ENCODE data around the gene RASEF. TPM values are rescaled to one million over a fixed set of nuclear protein-coding genes. Genes with fewer than 3 reads are reported as not detected.

Gene RASEF
- total RNA-seq, 4 donors from 2014 or later, result 9.9 to 73.6 (median 29.4) TPM

GRCh38 chr9:83030391-83031107 is 32.4 kb downstream of the RASEF start:
- no peak overlapping the region for H3K4me3 ChIP-seq
- DNase-seq, result no peak
- H3K27me3 ChIP-seq, result no peaks in the 10 kb centered on the region
- no peak overlapping the region for H3K27ac ChIP-seq
- H3K4me1 ChIP-seq, result peaks cover 0 to 5% (median 0%) of the 10 kb centered on the region in 4 donors
- H3K36me3 ChIP-seq, result no peaks in the 10 kb centered on the region
- H3K9me3 ChIP-seq, result no peaks in the 10 kb centered on the region
- TF ChIP-seq POLR2A (IDR thresholded peaks at IDR 0.05), result no peak
- TF ChIP-seq CTCF (IDR thresholded peaks at IDR 0.05), result no peak

GRCh38 chr9:83029531-83030137 is 33.3 kb downstream of the RASEF start:
- Histone ChIP-seq H3K27me3 (no peaks in the 10 kb centered on the region), H3K36me3 (no peaks in the 10 kb centered on the region), H3K4me1 (peaks cover 0 to 5% (median 0%) of the 10 kb centered on the region in 4 donors), H3K4me3 (no peak overlapping the region), H3K9me3 (no peaks in the 10 kb centered on the region), H3K27ac (no peak overlapping the region)
- no peak for DNase-seq
- TF ChIP-seq CTCF (IDR thresholded peaks at IDR 0.05) (no peak), POLR2A (IDR thresholded peaks at IDR 0.05) (no peak)

GRCh38 chr9:83027153-83027891 is 35.6 kb downstream of the RASEF start:
- Histone ChIP-seq H3K9me3 (no peaks in the 10 kb centered on the region), H3K27me3 (no peaks in the 10 kb centered on the region), H3K4me1 (peaks cover 0 to 5% (median 0%) of the 10 kb centered on the region in 4 donors), H3K4me3 (no peak overlapping the region), H3K27ac (no peak overlapping the region), H3K36me3 (no peaks in the 10 kb centered on the region)
- no peak for DNase-seq
- TF ChIP-seq CTCF (IDR thresholded peaks at IDR 0.05), result no peak
- TF ChIP-seq POLR2A (IDR thresholded peaks at IDR 0.05), result no peak

GRCh38 chr9:83024506-83025125 is 38.3 kb downstream of the RASEF start:
- TF ChIP-seq POLR2A (IDR thresholded peaks at IDR 0.05) (no peak), CTCF (IDR thresholded peaks at IDR 0.05) (no peak)
- peaks cover 0 to 5% (median 0%) of the 10 kb centered on the region in 4 donors for H3K4me1 ChIP-seq
- no peak overlapping the region for H3K4me3 ChIP-seq
- no peaks in the 10 kb centered on the region for H3K27me3 ChIP-seq
- no peaks in the 10 kb centered on the region for H3K36me3 ChIP-seq
- no peak for DNase-seq
- H3K27ac ChIP-seq, result no peak overlapping the region
- no peaks in the 10 kb centered on the region for H3K9me3 ChIP-seq

- Histone ChIP-seq H3K27ac (no peak overlapping the region), H3K36me3 (no peaks in the 10 kb centered on the region), H3K27me3 (no peaks in the 10 kb centered on the region), H3K9me3 (no peaks in the 10 kb centered on the region), H3K4me1 (no peaks in the 10 kb centered on the region), H3K4me3 (no peak overlapping the region)
- TF ChIP-seq CTCF (IDR thresholded peaks at IDR 0.05), result no peak
- no peak for TF ChIP-seq POLR2A (IDR thresholded peaks at IDR 0.05)
- no peak for DNase-seq
Measured at GRCh38 chr9:83023151-83023550, 39.8 kb downstream of the RASEF start.

All from Peyer's patch (tissue), 4 donors.